ENCODE measurements around the gene MEAF6.
A peak's percentile ranks its signal among the peaks of the same experiment; 100 is the strongest.
"Not testable (repeated sequence)": the region's sequence is repeated elsewhere in the genome, so short reads cannot be mapped to it uniquely, and the experiment has no call there.

Gene MEAF6

DNA sequence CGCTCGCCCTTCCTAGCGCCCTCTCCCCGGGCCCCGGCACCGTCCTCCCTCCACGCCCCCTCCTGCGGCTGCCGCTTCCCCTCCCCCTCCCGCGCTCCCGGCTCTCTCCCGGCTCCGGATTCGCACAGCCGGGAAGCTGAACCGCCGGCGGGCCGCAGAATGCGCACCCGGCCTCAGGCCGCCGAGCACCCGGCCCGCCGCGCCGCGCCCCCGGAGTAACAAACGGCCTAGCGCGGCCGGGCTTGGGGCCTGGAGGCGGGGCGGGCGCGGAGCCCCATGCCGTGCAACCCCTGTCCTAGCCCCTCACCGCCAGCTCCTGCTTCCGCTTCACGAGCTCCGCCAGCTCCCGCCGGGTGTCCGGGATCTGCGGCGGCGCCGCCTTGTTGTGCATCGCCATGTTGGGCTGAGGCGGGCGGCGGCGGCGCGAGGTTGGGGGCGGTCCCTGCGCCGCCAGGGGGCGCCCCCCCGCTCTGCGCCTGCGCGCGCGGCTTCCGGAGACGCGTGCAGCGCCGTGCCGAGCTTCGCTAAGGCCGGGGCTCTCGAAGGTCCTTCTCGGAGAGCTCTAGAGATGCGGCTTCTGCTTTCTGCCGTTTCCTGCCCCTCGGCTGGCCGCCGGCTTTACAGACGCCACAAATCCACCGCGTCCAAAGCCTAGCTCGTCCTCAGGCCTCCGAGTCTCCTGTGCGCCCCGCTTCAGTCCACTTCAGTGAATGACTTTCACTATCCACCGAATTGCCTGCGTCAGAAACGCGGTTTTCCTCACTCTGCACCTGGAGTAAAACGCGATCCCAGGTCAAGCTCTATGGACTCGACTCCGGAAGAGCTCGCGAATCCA, at the start of gene MEAF6:
Gene MEAF6, minus strand, starts transcription at position 417 of the 835 bp plus-strand sequence. Its CDS starts 20 bp downstream, at position 397.
- DNase-seq (ENCODE audit: low read depth): no peak

DNA sequence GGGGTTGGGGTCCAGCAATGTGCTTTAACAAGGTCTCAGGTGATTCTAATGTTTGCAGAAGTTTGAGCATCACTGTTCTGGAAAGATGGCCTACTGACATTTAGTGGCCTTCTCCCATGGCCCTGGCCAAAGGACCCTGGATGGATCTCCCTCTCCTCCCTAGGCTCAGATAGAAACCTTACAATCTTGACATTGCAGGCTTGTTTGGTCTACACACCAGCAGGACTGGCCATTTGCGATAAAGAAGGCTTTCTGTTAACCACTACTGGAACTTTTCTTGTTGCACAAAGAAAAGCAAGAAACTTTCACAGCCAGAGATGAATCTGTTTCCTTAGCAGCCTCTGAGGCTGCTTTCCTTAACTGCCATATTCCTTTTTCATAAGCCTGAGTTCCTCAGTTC, 48.4 kb upstream of the MEAF6 start:
- no peak for DNase-seq (ENCODE audit: low read depth)

DNA sequence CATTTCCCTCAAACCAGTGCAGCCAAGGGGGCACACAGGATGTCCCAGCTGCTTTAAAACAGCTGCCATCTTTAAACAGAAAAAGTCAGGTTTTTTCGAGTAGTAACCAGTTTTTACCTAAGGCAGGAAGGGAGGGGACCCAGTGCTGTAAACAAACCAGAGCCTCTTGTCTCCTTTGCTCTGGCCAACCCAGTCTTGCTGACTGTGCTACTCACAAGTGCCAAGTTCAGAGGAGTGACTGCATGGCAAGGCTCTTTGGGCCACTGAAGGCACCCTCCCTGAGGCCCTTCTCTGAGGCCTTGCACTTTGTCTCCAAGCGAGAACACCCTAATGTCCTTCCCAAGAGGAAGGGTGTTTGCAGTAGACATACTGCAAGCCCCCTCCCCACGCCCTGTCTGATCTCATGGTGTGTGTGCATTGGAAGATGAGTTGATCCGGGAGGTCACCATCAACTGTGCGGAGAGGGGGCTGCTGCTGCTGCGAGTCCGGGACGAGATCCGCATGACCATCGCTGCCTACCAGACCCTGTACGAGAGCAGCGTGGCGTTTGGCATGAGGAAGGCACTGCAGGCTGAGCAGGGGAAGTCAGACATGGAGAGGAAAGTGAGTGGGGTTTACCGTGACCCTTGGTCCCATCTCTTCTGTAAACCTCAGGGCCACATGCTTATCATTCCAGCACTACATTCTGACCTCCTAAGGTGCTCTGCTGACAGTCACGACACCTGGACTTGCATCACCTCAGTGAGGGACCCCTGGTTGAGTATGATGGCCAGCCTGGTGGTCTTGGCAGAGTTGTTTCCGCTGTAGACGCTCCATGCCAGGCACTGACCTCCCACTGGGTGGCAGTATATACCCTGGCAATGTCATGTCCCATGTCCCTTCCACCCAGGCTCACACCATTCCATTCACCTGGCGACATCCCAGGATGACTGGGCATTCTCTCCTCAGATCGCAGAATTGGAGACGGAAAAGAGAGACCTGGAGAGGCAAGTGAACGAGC, 46.9 kb upstream of the MEAF6 start:
- DNase-seq (ENCODE audit: low read depth): no peak

DNA sequence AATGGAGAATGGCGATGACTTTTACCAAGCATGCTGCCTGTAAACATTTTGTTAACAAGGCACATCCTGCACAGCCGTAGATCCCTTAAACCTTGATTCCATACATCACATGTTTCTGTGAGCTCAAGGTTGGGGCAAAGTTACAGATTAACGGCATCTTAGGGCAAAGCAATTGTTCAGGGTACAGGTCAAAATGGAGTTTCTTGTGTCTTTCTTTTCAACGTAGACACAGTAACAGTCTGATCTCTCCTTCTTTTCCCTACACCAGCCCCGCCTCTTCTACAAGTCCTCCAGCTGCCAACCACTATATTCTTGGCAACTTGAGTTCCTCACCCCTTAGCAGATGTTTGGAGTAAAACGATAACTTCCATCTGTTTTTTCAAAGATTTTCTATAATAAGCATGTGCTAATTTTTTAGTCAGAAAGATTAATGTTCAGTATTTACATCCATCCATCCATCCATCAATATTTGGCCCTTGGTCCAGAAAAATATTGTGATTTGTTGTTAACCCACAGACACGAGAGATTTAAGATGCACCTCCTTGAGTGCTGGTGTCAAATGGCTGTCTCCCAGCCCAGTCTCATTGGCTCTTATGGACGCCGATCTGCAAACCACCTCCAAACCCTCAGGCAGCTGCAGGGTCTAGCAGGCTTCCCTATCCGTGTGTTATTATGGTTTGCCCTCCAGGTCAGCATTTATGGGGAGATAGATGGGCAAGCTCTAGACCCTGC, 46.0 kb upstream of the MEAF6 start:
- no peak for DNase-seq (ENCODE audit: low read depth)

DNA sequence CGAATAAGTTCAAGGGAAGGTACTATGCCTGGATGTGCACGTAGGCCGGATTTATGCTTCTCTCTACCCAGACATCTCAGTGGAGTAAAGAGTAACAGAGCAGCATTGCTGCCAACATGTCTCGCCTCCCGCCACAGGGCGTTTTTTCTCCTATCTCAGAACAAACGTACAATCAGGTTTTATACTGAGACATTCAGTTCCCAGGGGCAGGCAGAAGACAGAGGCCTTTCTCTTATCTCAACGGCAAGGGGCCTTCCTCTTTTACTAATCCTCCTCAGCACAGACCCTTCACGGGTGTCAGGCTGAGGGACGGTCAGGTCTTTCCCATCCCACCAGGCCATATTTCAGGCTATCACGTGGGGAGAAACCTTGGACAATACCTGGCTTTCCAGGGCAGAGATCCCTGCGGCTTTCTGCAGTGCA, 45.4 kb upstream of the MEAF6 start:
- DNase-seq (ENCODE audit: low read depth): not testable (repeated sequence)

DNA sequence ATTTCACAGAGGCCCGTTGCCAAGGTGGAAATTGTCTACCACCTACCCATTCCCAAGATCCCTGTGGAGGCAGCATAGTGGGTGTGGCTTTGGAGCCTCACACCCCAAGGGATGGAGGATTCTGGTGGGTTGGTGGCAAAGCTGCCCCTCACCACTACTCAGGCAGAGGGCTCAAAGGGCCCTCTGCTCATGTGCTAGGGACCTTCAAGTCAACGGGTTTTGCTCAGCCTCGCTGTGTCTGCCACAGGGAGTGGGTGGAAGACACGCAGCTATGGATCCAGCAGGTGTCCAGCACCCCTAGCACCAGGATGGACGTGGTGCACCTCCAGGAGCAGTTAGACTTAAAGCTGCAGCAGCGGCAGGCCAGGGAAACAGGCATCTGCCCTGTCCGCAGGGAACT, 44.5 kb upstream of the MEAF6 start:
- DNase-seq (ENCODE audit: low read depth): no peak

DNA sequence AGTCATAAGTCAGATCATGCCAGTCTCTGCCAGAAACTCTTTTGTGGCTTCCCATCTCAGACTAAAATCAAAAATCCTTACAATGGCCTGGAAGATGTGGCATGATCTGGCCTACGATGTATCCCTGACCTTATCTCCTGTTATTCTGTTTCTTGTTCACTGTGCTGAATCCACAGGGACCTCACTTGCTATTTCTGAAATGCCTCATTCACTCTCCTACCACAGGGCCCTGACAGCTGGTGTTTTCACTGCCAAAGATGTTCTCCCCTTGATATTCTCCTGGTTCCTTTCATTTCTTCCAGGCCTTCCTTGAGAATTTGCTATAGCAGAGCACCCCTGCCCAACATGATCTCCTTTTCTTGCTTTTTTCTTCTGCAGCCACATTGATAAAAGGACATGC, 43.8 kb upstream of the MEAF6 start:
- no peak for DNase-seq (ENCODE audit: low read depth)

DNA sequence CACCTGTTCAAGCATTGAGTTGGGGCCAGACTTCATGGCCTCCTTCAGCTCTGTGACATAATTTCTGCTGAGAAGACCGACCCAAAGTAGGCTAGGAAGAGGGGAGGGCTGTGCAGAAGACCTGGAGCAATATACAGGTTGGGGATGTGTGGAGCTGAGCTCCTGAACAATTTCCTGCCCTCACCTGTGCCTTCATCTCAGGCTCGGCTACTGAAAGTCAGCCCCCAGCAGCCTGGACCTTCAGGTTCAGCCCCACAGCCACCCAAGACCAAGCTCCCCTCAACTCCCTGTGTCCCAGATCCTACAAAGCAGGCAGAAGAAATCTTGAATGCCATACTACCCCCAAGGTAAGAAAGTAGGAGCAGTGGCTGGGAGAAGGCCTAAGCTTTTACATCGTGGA, 42.8 kb upstream of the MEAF6 start:
- no peak for DNase-seq (ENCODE audit: low read depth)

DNA sequence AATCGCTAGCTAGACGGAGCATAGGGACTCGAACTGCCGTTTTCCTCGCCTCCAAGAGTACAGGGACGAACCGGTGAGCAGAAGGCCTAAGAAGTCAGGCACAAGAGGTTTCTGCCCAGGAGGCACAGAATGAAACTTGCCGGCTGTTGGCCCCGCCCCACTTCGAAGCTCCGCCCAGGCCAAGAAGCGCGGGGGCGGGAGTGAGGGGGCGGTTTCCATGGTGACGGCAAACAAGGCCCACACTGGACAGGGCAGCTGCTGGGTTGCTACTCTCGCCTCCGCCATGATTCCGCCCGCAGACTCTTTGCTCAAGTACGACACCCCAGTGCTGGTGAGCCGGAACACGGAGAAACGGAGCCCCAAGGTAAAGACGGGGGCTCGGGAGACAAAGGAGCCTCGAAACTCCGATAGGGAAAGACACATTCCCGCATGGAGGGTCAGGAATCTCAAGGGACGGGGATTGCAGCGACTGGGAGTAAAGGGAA, 42.2 kb upstream of the MEAF6 start, which contains the start of gene DNALI1:
Gene DNALI1, plus strand, starts transcription at position 229 of the 485 bp plus-strand sequence. Its CDS starts 55 bp downstream, at position 284.
- DNase-seq (ENCODE audit: low read depth): peak; percentile 67

DNA sequence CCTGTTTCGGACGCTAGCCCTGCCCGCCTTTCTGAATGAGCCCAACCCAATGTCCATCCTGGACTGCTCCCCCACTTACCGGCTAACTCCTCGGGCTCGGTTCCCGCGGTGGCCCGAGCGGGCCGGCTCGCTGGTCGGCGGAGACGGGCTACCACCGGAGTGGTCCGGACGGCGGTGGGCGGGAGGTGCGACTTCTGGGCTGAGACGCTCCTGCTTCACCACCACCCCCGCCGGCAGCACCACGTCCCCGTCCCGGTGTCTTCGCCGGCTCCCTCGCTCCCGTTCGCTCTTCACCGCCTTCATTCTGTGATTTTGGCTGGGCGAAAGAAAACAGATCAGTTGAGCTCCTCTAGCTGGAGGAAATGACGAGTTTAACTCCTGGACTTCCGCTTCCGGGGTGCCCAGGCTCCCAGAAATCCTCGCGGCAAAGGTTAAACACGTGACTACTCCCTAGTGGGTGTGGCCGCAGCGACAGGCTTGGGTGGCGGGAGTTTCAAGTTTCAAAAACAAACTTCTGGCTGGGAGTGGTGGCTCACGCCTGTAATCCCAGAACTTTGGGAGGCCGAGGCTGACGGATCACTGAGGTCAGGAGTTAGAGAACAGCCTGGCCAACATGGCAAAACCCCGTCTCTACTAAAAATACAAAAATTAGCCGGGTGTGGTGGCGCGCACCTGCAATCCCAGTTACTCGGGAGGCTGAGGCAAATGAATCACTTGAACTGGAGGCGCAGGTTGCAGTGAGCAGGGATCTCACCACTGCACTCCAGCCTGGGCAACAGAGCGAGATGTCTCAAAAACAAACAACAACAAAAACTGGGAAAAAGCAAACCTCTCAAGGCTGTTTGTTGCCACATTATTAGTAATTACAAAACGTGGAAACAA, 39.6 kb upstream of the MEAF6 start, which contains the start of gene SNIP1:
Gene SNIP1, minus strand, starts transcription at position 367 of the 882 bp plus-strand sequence. Its CDS starts 64 bp downstream, at position 303.
- DNase-seq (ENCODE audit: low read depth): peak; percentile 70

DNA sequence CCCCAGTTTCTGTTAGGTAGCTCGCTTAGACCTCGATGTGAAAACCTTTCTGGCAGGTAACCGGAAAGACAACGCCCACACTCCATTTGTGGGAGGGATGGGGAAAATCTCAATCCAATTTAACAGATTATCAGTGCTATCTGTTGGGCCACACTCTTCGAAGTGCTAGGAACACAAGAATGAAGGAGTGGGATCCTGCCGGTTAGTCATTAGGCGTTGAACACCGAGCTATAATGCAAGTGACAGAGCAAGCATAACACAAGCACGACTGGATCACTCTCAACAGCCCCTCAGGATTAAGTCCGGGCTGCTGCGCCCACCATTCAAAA, 39.0 kb upstream of the MEAF6 start:
- no peak for DNase-seq (ENCODE audit: low read depth)

DNA sequence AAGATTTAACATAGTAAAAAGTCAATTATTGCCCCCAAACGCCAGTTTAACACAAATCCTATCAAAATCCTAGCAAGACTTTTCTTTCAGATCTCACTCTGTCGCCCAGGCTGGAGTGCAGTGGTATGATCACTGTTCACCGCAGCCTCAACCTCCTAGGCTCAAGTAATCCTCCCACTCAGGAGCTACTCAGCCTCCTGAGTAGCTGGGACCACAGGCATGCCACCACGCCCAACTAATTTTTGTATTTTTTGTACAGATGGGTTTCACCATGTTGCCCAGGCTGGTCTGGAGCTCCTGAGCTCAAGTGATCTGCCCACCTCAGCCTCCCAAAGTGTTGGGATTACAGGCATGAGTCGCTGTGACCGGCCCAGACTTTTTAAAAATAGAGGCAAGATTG, 34.8 kb upstream of the MEAF6 start:
- DNase-seq (ENCODE audit: low read depth): no peak

DNA sequence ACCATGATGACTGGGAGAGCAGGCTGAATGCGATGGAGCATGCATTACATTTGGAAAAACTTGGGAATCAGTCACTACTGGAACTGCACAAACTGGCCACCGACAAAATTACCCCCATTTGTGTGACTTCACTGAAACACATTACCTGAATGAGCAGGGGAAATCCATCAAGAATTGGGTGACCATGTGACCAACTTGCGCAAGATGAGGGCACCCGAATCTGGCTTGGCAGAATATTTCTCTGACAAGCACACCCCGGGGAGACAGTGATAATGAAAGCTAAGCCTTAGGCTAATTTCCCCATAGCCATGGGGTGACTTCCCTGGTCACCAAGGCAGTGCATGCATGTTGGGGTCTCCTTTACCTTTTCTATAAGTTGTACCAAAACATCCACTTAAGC, 30.5 kb upstream of the MEAF6 start:
- no peak for DNase-seq (ENCODE audit: low read depth)

DNA sequence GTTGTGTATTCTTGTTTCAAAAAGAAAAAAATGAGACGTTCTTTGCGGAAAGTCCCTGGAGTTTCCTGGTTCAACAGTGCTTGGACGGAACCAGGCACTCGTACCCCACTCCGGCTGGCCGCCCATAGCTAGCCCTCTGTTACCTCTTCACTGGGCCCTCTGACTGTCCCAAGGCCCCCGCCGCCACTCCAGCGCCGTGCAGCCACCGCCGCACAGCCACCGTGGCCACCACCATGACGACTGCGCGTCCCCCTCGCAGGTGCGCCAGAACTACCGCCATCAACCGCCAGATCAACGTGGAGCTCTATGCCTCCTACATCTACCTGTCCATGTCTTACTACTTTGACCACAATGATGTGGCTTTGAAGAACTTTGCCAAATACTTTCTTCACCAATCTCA, 30.0 kb upstream of the MEAF6 start:
- no peak for DNase-seq (ENCODE audit: low read depth)

DNA sequence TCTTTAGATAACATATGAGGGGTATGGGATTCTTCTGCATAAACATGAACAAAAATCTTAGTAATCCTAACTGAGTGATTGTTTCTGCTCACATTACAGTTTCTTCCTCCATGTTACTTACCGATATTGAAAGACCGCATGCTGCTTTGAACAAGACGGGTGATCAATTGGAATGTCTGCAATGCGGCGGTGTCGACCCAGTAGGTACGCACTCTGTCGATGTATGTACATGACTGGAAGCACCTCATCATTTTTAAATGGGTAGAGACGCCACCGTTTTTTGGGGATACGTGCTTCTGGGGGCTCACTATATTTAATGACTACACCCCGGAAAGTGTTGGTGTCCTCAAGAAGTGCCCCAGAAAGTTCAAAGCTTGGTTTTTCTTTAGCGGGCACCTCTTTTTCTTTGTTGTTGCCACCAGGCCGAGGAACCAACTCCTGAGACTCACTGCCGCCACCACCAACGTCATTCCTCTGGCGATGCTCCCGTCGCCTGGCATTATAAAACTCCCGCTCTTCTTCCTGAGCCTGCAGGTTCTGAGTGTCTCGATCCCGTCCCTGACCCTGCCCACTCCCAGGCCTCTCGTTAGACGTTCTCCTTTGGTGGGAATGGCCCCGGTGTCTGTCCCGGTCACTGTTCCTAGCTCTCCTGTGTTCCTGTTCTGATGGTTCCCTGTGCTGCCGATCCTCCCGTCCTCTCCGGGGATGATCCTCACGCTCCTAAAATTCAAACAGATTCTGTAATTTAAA, 25.6 kb upstream of the MEAF6 start:
- no peak for DNase-seq (ENCODE audit: low read depth)

DNA sequence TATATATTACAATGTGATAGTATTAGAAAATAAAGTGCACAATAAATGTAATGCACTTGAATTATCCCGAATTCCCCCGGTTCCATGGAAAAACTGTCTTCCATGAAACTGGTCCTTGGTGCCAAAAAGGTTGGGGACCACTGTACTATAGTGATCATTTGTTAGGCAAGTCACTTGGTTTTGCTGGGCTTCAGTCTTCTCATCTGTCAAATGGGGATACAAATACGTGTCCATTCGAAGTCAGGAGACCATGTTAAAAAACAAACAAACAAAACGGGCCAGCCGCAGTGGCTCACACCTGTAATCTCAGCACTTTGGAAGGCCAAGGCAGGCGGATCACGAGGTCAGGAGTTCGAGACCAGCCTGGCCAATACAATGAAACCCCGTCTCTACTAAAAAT, 24.6 kb upstream of the MEAF6 start:
- DNase-seq (ENCODE audit: low read depth): not testable (repeated sequence)

DNA sequence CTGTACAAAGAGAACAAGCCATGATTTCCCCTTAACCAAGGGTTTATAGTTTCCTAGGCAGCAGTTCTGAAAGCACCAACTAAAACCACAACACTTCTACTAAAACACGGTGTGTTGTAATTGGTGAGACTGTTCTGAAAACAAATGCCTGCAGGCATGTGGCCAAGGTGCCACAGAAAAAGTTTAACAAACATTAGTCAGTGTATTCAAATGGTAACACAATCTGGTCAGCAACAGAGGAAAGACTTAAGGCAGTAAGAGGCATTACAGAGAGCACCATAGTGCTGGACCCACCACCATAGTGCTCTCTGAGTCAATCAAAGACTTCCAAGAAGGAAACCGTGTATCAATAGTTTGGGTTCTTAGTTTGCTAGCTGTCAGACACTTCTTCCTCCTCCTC, 22.8 kb upstream of the MEAF6 start:
- DNase-seq (ENCODE audit: low read depth): peak; percentile 42

DNA sequence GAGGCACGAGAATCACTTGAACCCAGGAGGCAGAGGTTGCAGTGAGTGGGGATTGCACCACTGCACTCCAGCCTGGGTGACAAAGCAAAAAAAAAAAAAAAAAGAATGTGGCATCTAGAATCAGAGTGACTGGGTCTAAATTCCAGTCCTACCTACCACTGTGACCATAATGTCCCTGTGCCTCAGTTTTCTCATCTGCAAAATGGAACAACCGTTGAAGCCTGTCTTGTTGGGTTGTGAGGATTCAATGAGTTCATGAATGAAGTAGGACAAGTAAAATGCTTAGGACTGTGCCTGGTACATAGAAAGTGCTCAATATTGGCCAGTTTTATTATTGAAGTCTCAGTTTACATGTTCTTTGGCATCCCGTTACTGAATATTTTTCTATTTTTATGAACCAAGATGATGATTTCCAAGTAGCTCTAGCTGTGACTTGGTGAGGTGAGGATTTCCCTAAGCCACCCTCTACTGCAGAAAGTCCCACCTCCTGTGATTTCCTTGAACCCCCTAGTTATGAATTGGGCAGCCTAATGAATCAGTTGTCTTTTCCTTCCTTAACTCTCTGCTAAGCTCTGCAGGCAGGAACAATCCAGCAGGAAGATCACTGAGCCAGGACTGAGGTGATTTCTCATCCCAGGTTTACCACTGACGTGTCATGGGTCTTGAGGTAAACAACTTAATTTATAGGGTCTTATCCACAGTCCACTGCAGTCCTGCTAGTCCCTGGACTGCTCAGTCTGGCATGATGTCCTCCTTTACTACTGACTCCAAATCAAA, 18.9 kb upstream of the MEAF6 start:
- DNase-seq (ENCODE audit: low read depth): no peak
